HCT116 (cell line): ENCODE data around the gene PLEKHG5. TPM values are rescaled to one million over a fixed set of nuclear protein-coding genes. Genes with fewer than 3 reads are reported as not detected.

Experiments used
- ATAC-seq: fragments of 200-7000 bp; cut with Tn5 transposase; 2 replicates; pipeline ENCODE4 v1.9.1; 2020; ENCODE audit warnings: mild to moderate bottlenecking, moderate library complexity
- BruUV-seq: library from RNA; stranded (reverse); fragments of 400-500 nt; replicated peaks from 2 replicates; lab custom pipeline; 2021; lab: Mats Ljungman, UMichigan
- CTCF ChIA-PET: fragments of 300-600 bp; sonication (Branson Sonifier 250); formaldehyde crosslinking; loops from one replicate; lab custom pipeline; 2021; ENCODE audit warnings: antibody characterized with exemption; lab: Charles Lee
- POLR2A ChIA-PET: fragments of 300-600, 350-600 bp; sonication (Branson Sonifier 250); formaldehyde crosslinking; loops from one replicate; lab custom pipeline; 2021; ENCODE audit warnings: antibody characterized with exemption; lab: Charles Lee
- RAD21 ChIA-PET, 2 experiments: fragments of 300-600 bp; sonication (Branson Sonifier 250); formaldehyde crosslinking; loops; one replicate each; lab custom pipeline; 2023; ENCODE audit warnings: low total read pairs in 2 of 2; ENCODE audit not compliant: uncharacterized antibody in 2 of 2, unreplicated experiment in 2 of 2, low non-redundant PET in 1 of 2; lab: Charles Lee
- DNase-seq: peaks from one replicate; pipeline ENCODE4 v3.0.0-alpha.2; 2010; ENCODE audit warnings: low read depth, low spot score
- H2AFZ ChIP-seq: fragments of 200-600 bp; shearing (Covaris generic), sonication (generic); 2 replicates; pipeline ENCODE4 v1.6.1; 2017; ENCODE audit warnings: low read depth, mixed run types, mixed read lengths, antibody characterized with exemption, low read length; ENCODE audit not compliant: poor library complexity, severe bottlenecking
- H3K27ac ChIP-seq: 2 replicates; pipeline ENCODE4 v1.5.1; 2012; ENCODE audit warnings: low read depth, low read length
- H3K27me3 ChIP-seq: fragments of 200-600 bp; sonication (generic); 2 replicates; pipeline ENCODE4 v1.6.1; 2016; ENCODE audit warnings: mixed run types, low read length, mixed read lengths; ENCODE audit not compliant: insufficient read depth
- H3K36me3 ChIP-seq, 2 experiments: fragments of 200-500 bp in 1 of 2; fragments of 200-600 bp in 1 of 2; sonication (Bioruptor generic) in 1 of 2; sonication (generic) in 1 of 2; 2 replicates each; pipeline versions ENCODE4 v1.5.1 to v1.6.1; 2014 to 2016; ENCODE audit warnings: low read length in 2 of 2, inconsistent platforms in 1 of 2, mixed read lengths in 1 of 2, mixed run types in 1 of 2; ENCODE audit not compliant: insufficient read depth in 2 of 2, control insufficient read depth in 1 of 2
- H3K4me1 ChIP-seq, 2 experiments: fragments of 200-600 bp in 1 of 2; sonication (generic) in 1 of 2; 2 replicates each; pipeline versions ENCODE4 v1.5.1 to v1.6.1; 2012 to 2017; ENCODE audit warnings: low read length in 2 of 2, inconsistent platforms in 1 of 2, mild to moderate bottlenecking in 1 of 2, mixed read lengths in 1 of 2, mixed run types in 1 of 2, moderate library complexity in 1 of 2; ENCODE audit not compliant: insufficient read depth in 2 of 2, control insufficient read depth in 1 of 2
- H3K4me2 ChIP-seq: fragments of 200-600 bp; sonication (generic); 2 replicates; pipeline ENCODE4 v1.6.1; 2017; ENCODE audit warnings: mixed run types, low read length, mixed read lengths
- H3K4me3 ChIP-seq, 2 experiments: fragments of 200-600 bp in 1 of 2; sonication (generic) in 1 of 2; replicated peaks in 1 of 2; 2 replicates each; pipeline ENCODE4 v1.5.1; 2011 to 2016; ENCODE audit warnings: low read length in 2 of 2, control low read depth in 1 of 2, low read depth in 1 of 2, mild to moderate bottlenecking in 1 of 2, mixed read lengths in 1 of 2, mixed run types in 1 of 2
- H3K79me2 ChIP-seq: fragments of 200-600 bp; sonication (generic); 2 replicates; pipeline ENCODE4 v1.6.1; 2017; ENCODE audit warnings: mild to moderate bottlenecking, mixed run types, low read length, moderate library complexity, mixed read lengths; ENCODE audit not compliant: insufficient read depth
- H3K9ac ChIP-seq: fragments of 200-600 bp; sonication (generic); 2 replicates; pipeline ENCODE4 v1.6.1; 2016; ENCODE audit warnings: low read length, mixed read lengths
- H3K9me2 ChIP-seq: fragments of 200-600 bp; sonication (generic), shearing (Covaris generic); 2 replicates; pipeline ENCODE4 v1.6.1; 2017; ENCODE audit warnings: mixed run types, mild to moderate bottlenecking, moderate library complexity; ENCODE audit not compliant: insufficient read depth
- H3K9me3 ChIP-seq, 2 experiments: fragments of 200-500 bp in 1 of 2; fragments of 200-600 bp in 1 of 2; sonication (Bioruptor generic) in 1 of 2; sonication (generic) in 1 of 2; 2 replicates each; pipeline ENCODE4 v1.6.1; 2014 to 2017; ENCODE audit warnings: low read length in 2 of 2, mixed read lengths in 2 of 2, inconsistent platforms in 1 of 2, low read depth in 1 of 2, mild to moderate bottlenecking in 1 of 2, mixed run types in 1 of 2, moderate library complexity in 1 of 2; ENCODE audit not compliant: control insufficient read depth in 1 of 2, insufficient read depth in 1 of 2
- H4K20me1 ChIP-seq: fragments of 200-600 bp; sonication (generic), shearing (Covaris generic); 2 replicates; pipeline ENCODE4 v1.6.1; 2017; ENCODE audit warnings: mixed run types, mild to moderate bottlenecking, moderate library complexity; ENCODE audit not compliant: insufficient read depth
- CEBPB ChIP-seq: IDR thresholded peaks from 2 replicates; pipeline ENCODE4 v1.6.1; 2012; ENCODE audit warnings: low read depth
- ELF1 ChIP-seq: IDR thresholded peaks from 2 replicates; pipeline ENCODE4 v1.6.1; 2012; ENCODE audit warnings: low read depth, borderline replicate concordance
- EZH2 ChIP-seq: fragments of 200-600 bp; sonication (generic); IDR thresholded peaks from 2 replicates; pipeline ENCODE4 v1.6.1; 2017; ENCODE audit warnings: antibody characterized with exemption, mixed run types
- EZH2phosphoT487 ChIP-seq: fragments of 200-600 bp; IDR thresholded peaks from 2 replicates; pipeline ENCODE4 v1.6.1; 2018; ENCODE audit warnings: antibody characterized with exemption, borderline replicate concordance
- JUND ChIP-seq: IDR thresholded peaks from 2 replicates; pipeline ENCODE4 v1.6.1; 2012
- MAX ChIP-seq: IDR thresholded peaks from 2 replicates; pipeline ENCODE4 v1.6.1; 2012
- POLR2AphosphoS5 ChIP-seq: IDR thresholded peaks from 2 replicates; pipeline ENCODE4 v1.6.1; 2011; ENCODE audit warnings: mild to moderate bottlenecking, low read depth, low read length, moderate library complexity
- RAD21 ChIP-seq: IDR thresholded peaks from 2 replicates; pipeline ENCODE4 v1.6.1; 2012; ENCODE audit warnings: low read depth, mild to moderate bottlenecking
- TCF7L2 ChIP-seq: IDR thresholded peaks from 2 replicates; pipeline ENCODE4 v1.7.0; 2011; ENCODE audit warnings: borderline replicate concordance, inconsistent platforms; ENCODE audit not compliant: insufficient read depth, insufficient read length; ENCODE audit errors: extremely low read depth
- ZNF274 ChIP-seq: fragments of 200-500 bp; sonication (Bioruptor generic); IDR thresholded peaks from 2 replicates; pipeline ENCODE4 v1.6.1; 2014; ENCODE audit warnings: mild to moderate bottlenecking, low read depth, low read length, inconsistent platforms
- intact Hi-C: fragments of 100-400 bp; cut with micrococcal nuclease; formaldehyde crosslinking; loops from 2 replicates; pipeline ENCODE4 v1.10.0; 2022
- total RNA-seq: library from RNA; stranded (reverse); gene quantifications from one replicate; pipeline ENCODE4 v1.2.1, GENCODE V29; 2021; ENCODE audit not compliant: unreplicated experiment
- TF ChIP-seq, protein P1 (sequence below): IDR thresholded peaks from 2 replicates; pipeline ENCODE4 v1.6.1; 2011; ENCODE audit warnings: mild to moderate bottlenecking, low read length, moderate library complexity; ENCODE audit not compliant: insufficient replicate concordance; ENCODE audit errors: extremely low read depth
- TF ChIP-seq, protein P2 (sequence below): IDR thresholded peaks from 2 replicates; pipeline ENCODE4 v1.6.1; 2012; ENCODE audit warnings: low read depth

Gene PLEKHG5
- total RNA-seq, 1 experiment from 2014 or later = 33.0 TPM

GRCh38 chr1:6526316-6526715 is 34.8 kb upstream of the PLEKHG5 start:
- Histone ChIP-seq H3K27me3 (no peaks in the 10 kb centered on the region), H3K9me3 (no peaks in the 10 kb centered on the region), H3K27ac (no peak overlapping the region), H4K20me1 (no peaks in the 10 kb centered on the region), H3K4me1 (peaks cover 0 to 4% of the 10 kb centered on the region in 2 experiments; a peak in 1 of 4 replicates), H3K4me3 (no peak overlapping the region), H3K4me2 (no peak overlapping the region), H2AFZ (no peak overlapping the region), H3K9me2 (no peaks in the 10 kb centered on the region), H3K36me3 (peaks cover 24 to 32% of the 10 kb centered on the region in 2 experiments), H3K79me2 (no peaks in the 10 kb centered on the region; the same call in 1 of the 2 replicates), H3K9ac (no peak overlapping the region)
- POLR2A ChIA-PET = no interaction called here
- no TSS peak for BruUV-seq
- TF ChIP-seq CEBPB (no peak), MAX (no peak), RAD21 (no peak), EZH2 (no peak), TCF7L2 (no peak), ZNF274 (no peak), POLR2AphosphoS5 (no peak), EZH2phosphoT487 (no peak), JUND (no peak), ELF1 (no peak)
- TF ChIP-seq, protein P1, sequence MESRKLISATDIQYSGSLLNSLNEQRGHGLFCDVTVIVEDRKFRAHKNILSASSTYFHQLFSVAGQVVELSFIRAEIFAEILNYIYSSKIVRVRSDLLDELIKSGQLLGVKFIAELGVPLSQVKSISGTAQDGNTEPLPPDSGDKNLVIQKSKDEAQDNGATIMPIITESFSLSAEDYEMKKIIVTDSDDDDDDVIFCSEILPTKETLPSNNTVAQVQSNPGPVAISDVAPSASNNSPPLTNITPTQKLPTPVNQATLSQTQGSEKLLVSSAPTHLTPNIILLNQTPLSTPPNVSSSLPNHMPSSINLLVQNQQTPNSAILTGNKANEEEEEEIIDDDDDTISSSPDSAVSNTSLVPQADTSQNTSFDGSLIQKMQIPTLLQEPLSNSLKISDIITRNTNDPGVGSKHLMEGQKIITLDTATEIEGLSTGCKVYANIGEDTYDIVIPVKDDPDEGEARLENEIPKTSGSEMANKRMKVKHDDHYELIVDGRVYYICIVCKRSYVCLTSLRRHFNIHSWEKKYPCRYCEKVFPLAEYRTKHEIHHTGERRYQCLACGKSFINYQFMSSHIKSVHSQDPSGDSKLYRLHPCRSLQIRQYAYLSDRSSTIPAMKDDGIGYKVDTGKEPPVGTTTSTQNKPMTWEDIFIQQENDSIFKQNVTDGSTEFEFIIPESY = no peak
- TF ChIP-seq, protein P2, sequence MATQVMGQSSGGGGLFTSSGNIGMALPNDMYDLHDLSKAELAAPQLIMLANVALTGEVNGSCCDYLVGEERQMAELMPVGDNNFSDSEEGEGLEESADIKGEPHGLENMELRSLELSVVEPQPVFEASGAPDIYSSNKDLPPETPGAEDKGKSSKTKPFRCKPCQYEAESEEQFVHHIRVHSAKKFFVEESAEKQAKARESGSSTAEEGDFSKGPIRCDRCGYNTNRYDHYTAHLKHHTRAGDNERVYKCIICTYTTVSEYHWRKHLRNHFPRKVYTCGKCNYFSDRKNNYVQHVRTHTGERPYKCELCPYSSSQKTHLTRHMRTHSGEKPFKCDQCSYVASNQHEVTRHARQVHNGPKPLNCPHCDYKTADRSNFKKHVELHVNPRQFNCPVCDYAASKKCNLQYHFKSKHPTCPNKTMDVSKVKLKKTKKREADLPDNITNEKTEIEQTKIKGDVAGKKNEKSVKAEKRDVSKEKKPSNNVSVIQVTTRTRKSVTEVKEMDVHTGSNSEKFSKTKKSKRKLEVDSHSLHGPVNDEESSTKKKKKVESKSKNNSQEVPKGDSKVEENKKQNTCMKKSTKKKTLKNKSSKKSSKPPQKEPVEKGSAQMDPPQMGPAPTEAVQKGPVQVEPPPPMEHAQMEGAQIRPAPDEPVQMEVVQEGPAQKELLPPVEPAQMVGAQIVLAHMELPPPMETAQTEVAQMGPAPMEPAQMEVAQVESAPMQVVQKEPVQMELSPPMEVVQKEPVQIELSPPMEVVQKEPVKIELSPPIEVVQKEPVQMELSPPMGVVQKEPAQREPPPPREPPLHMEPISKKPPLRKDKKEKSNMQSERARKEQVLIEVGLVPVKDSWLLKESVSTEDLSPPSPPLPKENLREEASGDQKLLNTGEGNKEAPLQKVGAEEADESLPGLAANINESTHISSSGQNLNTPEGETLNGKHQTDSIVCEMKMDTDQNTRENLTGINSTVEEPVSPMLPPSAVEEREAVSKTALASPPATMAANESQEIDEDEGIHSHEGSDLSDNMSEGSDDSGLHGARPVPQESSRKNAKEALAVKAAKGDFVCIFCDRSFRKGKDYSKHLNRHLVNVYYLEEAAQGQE = no peak
- CTCF ChIA-PET = no interaction called here
- intact Hi-C loops = no loop called here
- DNase-seq (no peak), ATAC-seq (no peak)
- RAD21 ChIA-PET = no interaction called here
